Coronary artery (tissue), 2 donors: Measurements from ENCODE around the gene ASB10.

ENCODE experiments used
- DNase-seq: peaks from one replicate; pipeline ENCODE4 v3.0.0-alpha.2; 2017; ENCODE audit warnings: low spot score
- H3K27ac ChIP-seq, 2 donors: fragments of 200-600 bp; sonication (generic); one replicate each; pipeline ENCODE4 v1.5.1; 2016 to 2019
- H3K4me3 ChIP-seq: fragments of 200-600 bp; sonication (generic); 2 replicates; pipeline ENCODE4 v1.5.1; 2016; ENCODE audit warnings: mild to moderate bottlenecking, moderate library complexity
- CTCF ChIP-seq: fragments of 200-600 bp; sonication (generic); IDR thresholded peaks from one replicate; pipeline ENCODE4 v1.5.1; 2019; ENCODE audit warnings: antibody characterized with exemption

Gene ASB10

GRCh38 chr7:151187409-151188251 is 580 bp upstream of the ASB10 start:
- TF ChIP-seq CTCF, result no peak
- DNase-seq, result no peak
- Histone ChIP-seq H3K4me3 (no peak overlapping the region), H3K27ac (no peak overlapping the region)

- Histone ChIP-seq H3K4me3 (no peak overlapping the region), H3K27ac (no peak overlapping the region)
- no peak for TF ChIP-seq CTCF
- no peak for DNase-seq
These were observed 1.0 kb downstream of the ASB10 start for GRCh38 chr7:151185762-151186639.

DNA sequence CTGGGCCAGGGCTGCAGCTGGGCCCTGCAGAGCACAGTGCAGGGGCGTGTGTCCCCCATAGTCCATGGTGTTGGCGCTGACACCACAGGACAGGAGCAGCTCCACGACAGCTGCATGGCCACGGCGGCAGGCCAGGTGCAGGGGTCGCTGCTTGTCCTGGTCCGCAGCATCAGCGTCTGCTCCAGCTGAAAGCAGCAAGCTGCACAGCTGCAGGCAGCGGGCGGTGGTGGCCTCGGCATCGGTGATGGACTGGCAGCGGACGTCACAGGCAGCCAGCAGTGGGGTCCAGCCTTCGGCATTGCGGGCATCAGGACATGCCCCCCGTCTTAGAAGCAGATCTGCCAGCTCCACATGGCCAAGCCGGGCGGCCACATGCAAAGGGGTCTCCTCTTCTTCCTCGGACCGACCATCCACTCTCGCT is 6.0 kb downstream of the ASB10 start:
- H3K27ac ChIP-seq, result no peak overlapping the region
- DNase-seq, result peak; percentile 38
- TF ChIP-seq CTCF, result no peak
- no peak overlapping the region for H3K4me3 ChIP-seq

DNA sequence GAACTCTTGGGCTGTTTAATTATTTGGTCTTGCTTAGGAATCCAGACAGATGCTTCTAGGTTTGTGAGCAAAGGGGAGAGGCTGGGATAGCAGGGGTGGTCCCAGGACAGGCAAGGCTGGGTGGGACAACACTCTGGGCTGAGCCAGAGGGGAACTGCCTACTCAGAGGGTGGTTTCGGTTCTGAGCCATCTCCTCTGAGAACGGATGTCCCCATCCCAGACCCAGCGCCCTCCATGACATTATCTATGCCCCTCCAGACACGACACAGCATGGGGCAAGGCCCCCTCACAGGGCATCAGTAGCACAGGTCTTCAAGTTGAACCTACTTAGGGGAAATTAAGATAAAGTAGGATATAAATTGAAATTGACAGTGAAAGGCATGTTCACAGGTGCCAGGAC is 7.1 kb downstream of the ASB10 start:
- DNase-seq, result peak; percentile 49
- no peak for TF ChIP-seq CTCF
- H3K27ac ChIP-seq, result no peak overlapping the region
- H3K4me3 ChIP-seq, result no peak overlapping the region

DNA sequence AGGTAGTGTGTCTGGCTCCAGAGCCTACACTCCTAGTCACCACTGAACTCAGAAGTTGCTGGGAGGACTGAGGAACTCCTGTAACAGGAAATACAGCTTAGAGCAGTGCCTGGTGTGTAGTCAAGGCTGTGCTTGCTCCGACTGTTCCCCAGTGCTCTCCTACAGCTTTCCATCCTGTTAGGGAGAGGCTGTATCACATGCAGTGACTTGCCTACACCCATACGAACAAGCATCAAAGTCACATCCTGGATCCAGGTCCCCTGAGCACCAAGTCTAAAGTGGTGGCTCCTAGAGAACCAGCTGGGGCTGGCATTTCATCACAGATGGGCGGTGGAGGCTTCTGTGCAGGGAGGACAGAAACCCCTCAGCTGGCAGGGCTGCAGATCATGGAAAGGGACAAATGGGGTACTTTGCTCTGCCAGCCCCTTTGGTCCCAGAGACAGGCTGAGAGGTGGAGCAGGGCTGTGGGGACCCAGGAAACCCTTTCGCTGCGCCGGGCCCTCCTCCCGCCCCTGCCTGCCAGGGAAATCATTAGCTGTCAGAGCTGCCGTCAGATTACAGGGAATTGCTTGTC is 7.7 kb downstream of the ASB10 start:
- peak; percentile 40 for DNase-seq
- no peak for TF ChIP-seq CTCF

GRCh38 chr7:151178831-151179230 is 8.2 kb downstream of the ASB10 start:
- Histone ChIP-seq H3K27ac (no peak overlapping the region), H3K4me3 (no peak overlapping the region)
- DNase-seq, result no peak
- no peak for TF ChIP-seq CTCF

More for the DNA sequence above, 7.7 kb downstream of the ASB10 start:
- Histone ChIP-seq H3K4me3 (no peak overlapping the region), H3K27ac (no peak overlapping the region)
